GM18861 (cell line): ENCODE data around the gene TRA2B.

Experiments
- ATAC-seq: cut with Tn5 transposase; IDR thresholded peaks from one replicate; pipeline ENCODE4 v1.9.1; 2021; ENCODE audit not compliant: unreplicated experiment

Gene TRA2B

GRCh38 chr3:185954366-185954723 is 16.5 kb upstream of the TRA2B start:
- ATAC-seq, result no peak

- no peak for ATAC-seq
Measured at GRCh38 chr3:185950728-185951127, 12.9 kb upstream of the TRA2B start.

GRCh38 chr3:185949515-185949914 is 11.7 kb upstream of the TRA2B start:
- ATAC-seq, result no peak

GRCh38 chr3:185948292-185948691 is 10.5 kb upstream of the TRA2B start:
- no peak for ATAC-seq

GRCh38 chr3:185943760-185944106 is 5.9 kb upstream of the TRA2B start:
- no peak for ATAC-seq

GRCh38 chr3:185942907-185943759 is 5.3 kb upstream of the TRA2B start:
- peak; percentile 75 for ATAC-seq

GRCh38 chr3:185942396-185942795 is 4.6 kb upstream of the TRA2B start:
- no peak for ATAC-seq

- no peak for ATAC-seq
Measured at GRCh38 chr3:185940951-185941350, 3.1 kb upstream of the TRA2B start.

- ATAC-seq, result no peak
Measured at GRCh38 chr3:185939721-185940120, 1.9 kb upstream of the TRA2B start.

- no peak for ATAC-seq
Measured at GRCh38 chr3:185936814-185937688, 763 bp downstream of the TRA2B start.

GRCh38 chr3:185936273-185936629 is 1.6 kb downstream of the TRA2B start:
- ATAC-seq, result no peak

GRCh38 chr3:185935465-185936272 is 2.1 kb downstream of the TRA2B start:
- no peak for ATAC-seq

- no peak for ATAC-seq
Measured at GRCh38 chr3:185934767-185935464, 2.9 kb downstream of the TRA2B start.

- ATAC-seq, result no peak
Measured at GRCh38 chr3:185934174-185934557, 3.6 kb downstream of the TRA2B start.

GRCh38 chr3:185933374-185934173 is 4.2 kb downstream of the TRA2B start:
- ATAC-seq, result no peak

- no peak for ATAC-seq
Measured at GRCh38 chr3:185931777-185932612, 5.8 kb downstream of the TRA2B start.

GRCh38 chr3:185930393-185931107 is 7.3 kb downstream of the TRA2B start:
- ATAC-seq, result no peak
